GM12878 (cell line): ENCODE data around the gene WNK1. TPM values are rescaled to one million over a fixed set of nuclear protein-coding genes. Genes with fewer than 3 reads are reported as not detected.
A peak's percentile ranks its signal among the peaks of the same experiment; 100 is the strongest.

ENCODE experiments used
- ATAC-seq: fragments of 200-7000 bp; cut with Tn5 transposase; 3 replicates; pipeline ENCODE4 v1.9.1; 2020; ENCODE audit warnings: mild to moderate bottlenecking, moderate library complexity
- BruUV-seq: library from RNA; stranded (reverse); fragments of 400-500 nt; replicated peaks from 2 replicates; lab custom pipeline; 2021; lab: Mats Ljungman, UMichigan
- CTCF ChIA-PET: fragments of 300-600 bp; sonication (Branson Sonifier 250); formaldehyde crosslinking; extraction: SDS; loops from one replicate; lab custom pipeline; 2021; ENCODE audit warnings: inconsistent platforms; lab: Yijun Ruan, JAX
- POLR2A ChIA-PET: fragments of 350-600 bp; formaldehyde crosslinking; extraction: SDS; loops from one replicate; lab custom pipeline; 2021; ENCODE audit warnings: inconsistent platforms; lab: Charles Lee
- RAD21 ChIA-PET: fragments of 300-600 bp; sonication (Branson Sonifier 250); formaldehyde crosslinking; loops from one replicate; lab custom pipeline; 2023; ENCODE audit warnings: antibody characterized with exemption; ENCODE audit not compliant: unreplicated experiment; lab: Charles Lee
- SMC1A ChIA-PET: fragments of 300-600 bp; sonication (Branson Sonifier 250); formaldehyde crosslinking; loops from one replicate; lab custom pipeline; 2023; ENCODE audit not compliant: unreplicated experiment, uncharacterized antibody; lab: Charles Lee
- DNase-seq: peaks from one replicate; pipeline ENCODE4 v3.0.0-alpha.2; 2011; ENCODE audit warnings: low read depth, low spot score
- FAIRE-seq: peaks from 3 replicates; lab custom pipeline; 2011; peaks lifted over from hg19 to GRCh38; lab: Jason Lieb, UNC
- H2AFZ ChIP-seq: 2 replicates; pipeline ENCODE4 v1.6.0; 2011; ENCODE audit warnings: low read depth, low read length, control low read depth; ENCODE audit not compliant: control insufficient read depth
- H3K27ac ChIP-seq: 2 replicates; pipeline ENCODE4 v1.5.1; 2011; ENCODE audit warnings: control low read depth; ENCODE audit not compliant: control insufficient read depth, insufficient read depth
- H3K27me3 ChIP-seq, 2 experiments: replicated peaks in 1 of 2; 2 replicates each; pipeline versions ENCODE4 v1.6.0 to v1.6.1; 2011; ENCODE audit warnings: low read length in 1 of 2; ENCODE audit not compliant: control insufficient read depth in 2 of 2, insufficient read depth in 2 of 2
- H3K36me3 ChIP-seq, 2 experiments: 2 replicates each; pipeline ENCODE4 v1.5.1; 2011; ENCODE audit warnings: low read length in 1 of 2; ENCODE audit not compliant: control insufficient read depth in 2 of 2, insufficient read depth in 2 of 2
- H3K4me1 ChIP-seq: 2 replicates; pipeline ENCODE4 v1.6.1; 2011; ENCODE audit warnings: mild to moderate bottlenecking, low read length, moderate library complexity, mixed read lengths; ENCODE audit not compliant: control insufficient read depth, insufficient read depth
- H3K4me2 ChIP-seq: 2 replicates; pipeline ENCODE4 v1.6.0; 2011; ENCODE audit warnings: control low read depth; ENCODE audit not compliant: control insufficient read depth, insufficient read depth
- H3K4me3 ChIP-seq: fragments of 200-600 bp; sonication (generic); 2 replicates; pipeline ENCODE4 v1.5.1; 2016
- H3K79me2 ChIP-seq: 2 replicates; pipeline ENCODE4 v1.6.0; 2011; ENCODE audit warnings: low read length; ENCODE audit not compliant: control insufficient read depth, insufficient read depth
- H3K9ac ChIP-seq: 2 replicates; pipeline ENCODE4 v1.8.0; 2011; ENCODE audit warnings: low read length, control low read depth, mixed read lengths; ENCODE audit not compliant: control insufficient read depth, insufficient read depth
- H3K9me3 ChIP-seq: replicated peaks from 3 replicates; pipeline ENCODE4 v1.5.1; 2011; ENCODE audit warnings: mild to moderate bottlenecking, low read length; ENCODE audit not compliant: control insufficient read depth, insufficient read depth
- H4K20me1 ChIP-seq: 2 replicates; pipeline ENCODE4 v1.6.0; 2011; ENCODE audit not compliant: control insufficient read depth, insufficient read depth
- DPF2 ChIP-seq: fragments of 450-650 bp; IDR thresholded peaks from 2 replicates; pipeline ENCODE4 v1.6.1; 2017; ENCODE audit warnings: mild to moderate bottlenecking
- MYB ChIP-seq: fragments of 150-350 bp; IDR thresholded peaks from 2 replicates; pipeline ENCODE4 v1.6.1; 2014; ENCODE audit warnings: mild to moderate bottlenecking, low read depth, low read length, borderline replicate concordance
- SPI1 ChIP-seq: IDR thresholded peaks from 2 replicates; pipeline ENCODE4 v1.6.1; 2011; ENCODE audit warnings: low read depth, mild to moderate bottlenecking, low read length, moderate library complexity, borderline replicate concordance; ENCODE audit not compliant: insufficient read depth
- WGBS: methylation state at CpG from one replicate; pipeline ENCODE4 v1.1.6; 2016; ENCODE audit warnings: low lambda C conversion rate; ENCODE audit not compliant: insufficient replicate concordance, insufficient coverage; ENCODE audit errors: missing lambda C conversion rate; 5-methylcytosine and 5-hydroxymethylcytosine counted together
- in situ Hi-C: fragments of 300-500 bp; cut with MboI; formaldehyde crosslinking; loops from 9 replicates; pipeline ENCODE4 v1.14.3; 2018; ENCODE audit warnings: mixed read lengths
- intact Hi-C: fragments of 100-400 bp; cut with micrococcal nuclease; formaldehyde crosslinking; loops from one replicate; pipeline ENCODE4 v1.14.2; 2022; ENCODE audit not compliant: unreplicated experiment
- polyA plus RNA-seq, 11 experiments: library from polyadenylated mRNA; depleted of rRNA in 4 of 11; unstranded in 6 of 11; stranded (reverse) in 5 of 11; fragments of >200 nt; fragmentation: Nextera tagmentation in 4 of 11; fragmentation: Illumina TruSeq in 1 of 11; extraction: Ambion mirVana in 4 of 11; extraction: Trizol in 1 of 11; gene quantifications; 1 replicate in 1 of 11; 2 replicates in 10 of 11; pipeline versions ENCODE4 v1.2.1 to v1.2.3, GENCODE V29; 2011 to 2016; ENCODE audit warnings: inconsistent platforms in 2 of 11, missing spikeins in 2 of 11, low read depth in 1 of 11
- total RNA-seq, 4 experiments: library from RNA; depleted of rRNA in 3 of 4; stranded (reverse); fragments of >200 nt in 3 of 4; fragmentation: Illumina TruSeq in 1 of 4; extraction: Trizol in 1 of 4; gene quantifications; 2 replicates each; pipeline versions ENCODE4 v1.2.1 to v1.2.3, GENCODE V29; 2013 to 2021
- TF ChIP-seq, protein P1 (sequence below): fragments of 450-650 bp; IDR thresholded peaks from 2 replicates; pipeline ENCODE4 v1.6.1; 2016; ENCODE audit warnings: mild to moderate bottlenecking

The WNK1 gene
- total and polyA plus RNA-seq, 10 of the 15 experiments (the other 5 are each of a cell fraction or from before 2014, with no cell fraction given) = 9.6 to 151 (median 86.6) TPM

DNA sequence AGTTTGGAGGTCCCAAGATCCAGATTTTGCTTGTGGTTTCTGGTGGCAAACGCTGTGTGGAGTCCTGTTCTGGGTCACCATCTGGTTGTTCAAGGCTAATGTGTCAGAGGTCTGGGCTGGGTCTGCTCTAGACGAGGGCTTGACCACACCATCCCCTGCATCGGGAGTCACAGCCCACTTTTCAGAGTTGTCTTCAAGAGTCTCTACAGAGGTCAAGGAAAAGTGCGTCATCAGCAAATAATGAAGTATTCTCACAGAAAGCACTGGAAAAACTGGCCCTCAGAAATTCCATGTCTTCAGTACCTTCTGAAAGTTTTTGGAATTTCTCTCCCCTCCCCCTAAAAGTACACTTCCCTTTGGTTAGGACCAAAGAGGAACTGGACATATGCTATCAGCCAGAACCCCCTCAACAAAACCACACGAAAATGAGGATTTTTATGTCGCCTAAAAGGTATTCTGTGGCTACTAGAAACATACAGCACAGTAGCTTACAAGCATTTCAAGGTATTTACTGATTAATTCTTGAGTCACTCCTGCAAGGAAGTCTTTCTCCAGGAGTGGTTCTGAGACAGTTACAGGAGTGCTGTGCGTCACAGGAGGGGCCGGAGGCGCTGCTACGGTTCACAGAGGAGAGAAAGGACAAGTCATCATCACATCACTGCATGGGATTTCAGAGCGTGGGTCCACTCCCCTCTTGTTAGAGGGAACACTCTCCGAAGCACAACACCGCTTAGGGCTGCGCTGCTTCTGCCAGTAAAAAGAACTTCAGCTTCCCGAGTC lies 161.7 kb downstream of the WNK1 start:
- intact Hi-C loops (no loop called here), in situ Hi-C loops (no loop called here)
- no peaks in the 10 kb centered on the region for H3K9me3 ChIP-seq
- ATAC-seq (no peak), FAIRE-seq (no peak), DNase-seq (no peak)
- no peak overlapping the region for H3K4me2 ChIP-seq
- no peaks in the 10 kb centered on the region for H3K79me2 ChIP-seq
- H2AFZ ChIP-seq = no peak overlapping the region
- no peaks in the 10 kb centered on the region for H3K4me1 ChIP-seq
- ChIA-PET SMC1A (interaction anchor here (0.9 to 1.3 kb wide), 5 partner anchors 10 to 669 kb away, joined by 3 to 4 read pairs (median 3); no protein-coding TSS in a partner anchor), POLR2A (no interaction called here), CTCF (interaction anchor here (1.1 to 1.6 kb wide), 2 partner anchors 31 to 35 kb away, joined by 3 to 4 read pairs; partner anchors contain the start of gene RAD52), RAD21 (no interaction called here)
- H3K27me3 ChIP-seq = no peaks in the 10 kb centered on the region
- H3K27ac ChIP-seq = no peak overlapping the region
- WGBS = 89% methylated on average over 15 of the region's 15 CpGs
- H3K9ac ChIP-seq = no peak overlapping the region
- no TSS peak for BruUV-seq
- peaks cover 11 to 45% of the 10 kb centered on the region in 2 experiments for H3K36me3 ChIP-seq
- TF ChIP-seq SPI1 = peak; percentile 13; the same call in 1 of the 2 replicates
- no peak for TF ChIP-seq DPF2
- H3K4me3 ChIP-seq = no peak overlapping the region
- no peaks in the 10 kb centered on the region for H4K20me1 ChIP-seq

DNA sequence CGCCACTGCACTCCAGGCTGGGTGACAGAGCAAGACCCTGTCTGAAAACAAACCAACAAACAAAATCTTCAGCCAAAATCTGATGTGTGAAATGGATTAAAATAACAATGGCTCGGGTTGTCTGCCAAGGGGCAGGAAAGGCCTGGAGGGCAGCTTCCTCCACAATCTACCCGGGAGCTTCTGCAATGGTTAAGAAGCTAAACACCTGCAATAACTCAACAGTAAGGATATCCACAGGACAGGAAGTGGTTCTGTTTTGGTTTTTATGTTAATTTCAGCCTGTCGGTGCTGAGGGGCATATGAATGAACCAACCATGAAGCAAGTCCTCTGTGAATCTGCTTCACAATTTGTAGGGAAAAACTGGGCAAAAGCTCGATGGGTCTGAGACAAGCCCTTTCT lies 162.7 kb downstream of the WNK1 start:
- no peak for ATAC-seq
- H3K27ac ChIP-seq = no peak overlapping the region

More for the DNA sequence above, 162.7 kb downstream of the WNK1 start:
- Histone ChIP-seq H3K4me1 (no peaks in the 10 kb centered on the region), H2AFZ (no peak overlapping the region), H3K9me3 (no peaks in the 10 kb centered on the region), H3K4me2 (no peak overlapping the region), H3K4me3 (no peak overlapping the region), H3K9ac (no peak overlapping the region), H3K27me3 (no peaks in the 10 kb centered on the region), H3K36me3 (peaks cover 11 to 39% of the 10 kb centered on the region in 2 experiments), H3K79me2 (no peaks in the 10 kb centered on the region), H4K20me1 (no peaks in the 10 kb centered on the region)
- SMC1A ChIA-PET = no interaction called here
- DNase-seq = no peak
- CTCF ChIA-PET = interaction anchor here (0.6 kb wide), 1 partner anchor 37 kb away, joined by 3 read pairs; no protein-coding TSS in a partner anchor
- intact Hi-C loops = no loop called here
- 41% methylated on average over 5 of the region's 5 CpGs for WGBS
- TF ChIP-seq MYB = no peak
- TF ChIP-seq, protein P1, sequence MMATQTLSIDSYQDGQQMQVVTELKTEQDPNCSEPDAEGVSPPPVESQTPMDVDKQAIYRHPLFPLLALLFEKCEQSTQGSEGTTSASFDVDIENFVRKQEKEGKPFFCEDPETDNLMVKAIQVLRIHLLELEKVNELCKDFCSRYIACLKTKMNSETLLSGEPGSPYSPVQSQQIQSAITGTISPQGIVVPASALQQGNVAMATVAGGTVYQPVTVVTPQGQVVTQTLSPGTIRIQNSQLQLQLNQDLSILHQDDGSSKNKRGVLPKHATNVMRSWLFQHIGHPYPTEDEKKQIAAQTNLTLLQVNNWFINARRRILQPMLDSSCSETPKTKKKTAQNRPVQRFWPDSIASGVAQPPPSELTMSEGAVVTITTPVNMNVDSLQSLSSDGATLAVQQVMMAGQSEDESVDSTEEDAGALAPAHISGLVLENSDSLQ = peak; percentile 66
- FAIRE-seq = no peak
- BruUV-seq = no TSS peak
- RAD21 ChIA-PET = no interaction called here
- POLR2A ChIA-PET = interaction anchor here (0.6 kb wide), 1 partner anchor 61 kb away, joined by 4 read pairs; no protein-coding TSS in a partner anchor
- in situ Hi-C loops = no loop called here
